ENCODE results near the gene CPEB3.
"Not testable (repeated sequence)": the region's sequence is repeated elsewhere in the genome, so short reads cannot be mapped to it uniquely, and the experiment has no call there.

Gene CPEB3

GRCh38 chr10:92149261-92149660 is 141.6 kb downstream of the CPEB3 start:
- DNase-seq (ENCODE audit: low read depth in 2 of 3, low spot score in 1 of 3), result no peak

GRCh38 chr10:92146781-92147180 is 144.1 kb downstream of the CPEB3 start:
- DNase-seq (ENCODE audit: low read depth in 2 of 3, low spot score in 1 of 3), result no peak

- no peak for DNase-seq (ENCODE audit: low read depth in 2 of 3, low spot score in 1 of 3)
These were observed 144.8 kb downstream of the CPEB3 start for GRCh38 chr10:92146107-92146506.

- DNase-seq (ENCODE audit: low read depth in 2 of 3, low spot score in 1 of 3), result no peak
These were observed 147.9 kb downstream of the CPEB3 start for GRCh38 chr10:92142949-92143348.

- no peak for DNase-seq (ENCODE audit: low read depth in 2 of 3, low spot score in 1 of 3)
These were observed 148.4 kb downstream of the CPEB3 start for GRCh38 chr10:92142512-92142911.

GRCh38 chr10:92141147-92141546 is 149.7 kb downstream of the CPEB3 start:
- not testable (repeated sequence) for DNase-seq (ENCODE audit: low read depth in 2 of 3, low spot score in 1 of 3)

- not testable (repeated sequence) for DNase-seq (ENCODE audit: low read depth in 2 of 3, low spot score in 1 of 3)
These were observed 156.8 kb downstream of the CPEB3 start for GRCh38 chr10:92134049-92134448.

- DNase-seq (ENCODE audit: low read depth in 2 of 3, low spot score in 1 of 3), result no peak
These were observed 159.5 kb downstream of the CPEB3 start for GRCh38 chr10:92131275-92131820.

- DNase-seq (ENCODE audit: low read depth in 2 of 3, low spot score in 1 of 3), result no peak
These were observed 160.1 kb downstream of the CPEB3 start for GRCh38 chr10:92130622-92131274.

- DNase-seq (ENCODE audit: low read depth in 2 of 3, low spot score in 1 of 3), result no peak
These were observed 164.7 kb downstream of the CPEB3 start for GRCh38 chr10:92126100-92126650.

- no peak for DNase-seq (ENCODE audit: low read depth in 2 of 3, low spot score in 1 of 3)
These were observed 165.7 kb downstream of the CPEB3 start for GRCh38 chr10:92125144-92125543.

GRCh38 chr10:92124616-92125143 is 166.2 kb downstream of the CPEB3 start:
- no peak for DNase-seq (ENCODE audit: low read depth in 2 of 3, low spot score in 1 of 3)

GRCh38 chr10:92124020-92124419 is 166.9 kb downstream of the CPEB3 start:
- DNase-seq (ENCODE audit: low read depth in 2 of 3, low spot score in 1 of 3), result no peak

- DNase-seq (ENCODE audit: low read depth in 2 of 3, low spot score in 1 of 3), result no peak
These were observed 167.9 kb downstream of the CPEB3 start for GRCh38 chr10:92122941-92123450.

- no peak for DNase-seq (ENCODE audit: low read depth in 2 of 3, low spot score in 1 of 3)
These were observed 169.0 kb downstream of the CPEB3 start for GRCh38 chr10:92121686-92122492.

- DNase-seq (ENCODE audit: low read depth in 2 of 3, low spot score in 1 of 3), result no peak
These were observed 171.5 kb downstream of the CPEB3 start for GRCh38 chr10:92119340-92119739.

- DNase-seq (ENCODE audit: low read depth in 2 of 3, low spot score in 1 of 3), result not testable (repeated sequence)
These were observed 176.0 kb downstream of the CPEB3 start for GRCh38 chr10:92114917-92115316.

GRCh38 chr10:92113911-92114600 is 176.8 kb downstream of the CPEB3 start:
- no peak for DNase-seq (ENCODE audit: low read depth in 2 of 3, low spot score in 1 of 3)

- DNase-seq (ENCODE audit: low read depth in 2 of 3, low spot score in 1 of 3), result no peak
These were observed 178.4 kb downstream of the CPEB3 start for GRCh38 chr10:92112462-92112861.

GRCh38 chr10:92111336-92111939 is 179.4 kb downstream of the CPEB3 start:
- DNase-seq (ENCODE audit: low read depth in 2 of 3, low spot score in 1 of 3), result no peak

Data from stimulated activated CD4-positive, alpha-beta T cell treated with anti-CD3 and anti-CD28 coated beads, Interleukin-12 subunit alpha, Interleukin-12 subunit beta, amount 100 ng/mL, for 48 hours (primary cell).